Measurements from ENCODE around the gene SLC12A7. TPM values are rescaled to one million over a fixed set of nuclear protein-coding genes. Genes with fewer than 3 reads are reported as not detected.
"Not testable (repeated sequence)": the region's sequence is repeated elsewhere in the genome, so short reads cannot be mapped to it uniquely, and the experiment has no call there.

Gene SLC12A7
- total RNA-seq = 10 to 100 TPM; 28.5 to 42.3 TPM

GRCh38 chr5:1111727-1112289 lies at the start of gene SLC12A7:
Gene SLC12A7, minus strand, starts transcription at chr5:1112063. Its CDS starts 72 bp downstream, at chr5:1111991.
- no peaks in the 10 kb centered on the region for H3K36me3 ChIP-seq
- peak within 1 kb of the TSS; percentile 94 to 95 for H3K27ac ChIP-seq
- no peak for TF ChIP-seq CTCF (IDR thresholded peaks at IDR 0.05)
- DNase-seq (ENCODE audit: low spot score) = no peak
- no peaks in the 10 kb centered on the region for H3K9me3 ChIP-seq
- peak within 1 kb of the TSS; percentile 86 to 93 for H3K4me3 ChIP-seq
- H3K27me3 ChIP-seq = no peaks in the 10 kb centered on the region
- peaks cover 0 to 41% of the 10 kb centered on the region in 2 donors for H3K4me1 ChIP-seq

DNA sequence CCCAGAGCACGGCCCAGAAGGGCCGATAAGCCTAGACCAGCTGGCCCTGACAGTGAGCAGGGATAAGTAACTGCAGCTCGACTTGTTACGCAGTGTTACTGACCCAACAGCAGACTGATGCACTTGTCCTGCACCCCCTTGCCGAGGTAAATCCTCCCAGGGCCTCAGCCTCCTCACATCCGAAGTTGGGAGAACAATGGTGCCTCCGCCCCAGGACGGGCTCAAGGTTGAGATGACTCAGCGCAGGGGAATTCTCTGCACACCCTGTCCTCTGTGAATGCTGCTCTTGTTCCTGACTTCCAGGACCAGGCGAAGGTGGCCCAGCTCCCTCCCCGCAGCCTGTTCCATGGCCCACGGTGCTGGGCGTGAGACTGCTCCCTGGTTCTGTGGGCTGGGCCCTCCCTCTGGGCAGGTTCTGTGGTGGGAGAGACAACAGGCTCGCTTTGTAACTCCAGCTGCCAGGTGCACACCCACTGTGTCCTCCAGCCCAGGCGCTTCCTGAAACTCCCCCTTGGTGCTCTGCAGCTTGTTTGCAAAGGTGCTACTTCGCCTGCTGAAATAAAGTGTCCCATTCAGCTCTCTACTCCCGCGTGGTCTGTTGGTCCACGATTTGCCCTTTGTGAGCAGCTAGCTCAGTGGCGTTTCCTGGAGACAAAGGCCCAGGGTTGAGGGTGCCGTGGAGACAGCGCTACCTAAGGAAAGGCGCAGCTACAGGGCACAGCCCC lies 49.4 kb upstream of the SLC12A7 start:
- peaks cover 0 to 2% of the 10 kb centered on the region in 2 donors for H3K27me3 ChIP-seq
- peaks cover 0 to 12% of the 10 kb centered on the region in 2 donors for H3K4me1 ChIP-seq
- no peak overlapping the region for H3K4me3 ChIP-seq
- no peaks in the 10 kb centered on the region for H3K36me3 ChIP-seq
- no peak for DNase-seq (ENCODE audit: low spot score)
- H3K27ac ChIP-seq = no peak overlapping the region
- no peak for TF ChIP-seq CTCF (IDR thresholded peaks at IDR 0.05)
- peaks cover 0 to 5% of the 10 kb centered on the region in 2 donors for H3K9me3 ChIP-seq

DNA sequence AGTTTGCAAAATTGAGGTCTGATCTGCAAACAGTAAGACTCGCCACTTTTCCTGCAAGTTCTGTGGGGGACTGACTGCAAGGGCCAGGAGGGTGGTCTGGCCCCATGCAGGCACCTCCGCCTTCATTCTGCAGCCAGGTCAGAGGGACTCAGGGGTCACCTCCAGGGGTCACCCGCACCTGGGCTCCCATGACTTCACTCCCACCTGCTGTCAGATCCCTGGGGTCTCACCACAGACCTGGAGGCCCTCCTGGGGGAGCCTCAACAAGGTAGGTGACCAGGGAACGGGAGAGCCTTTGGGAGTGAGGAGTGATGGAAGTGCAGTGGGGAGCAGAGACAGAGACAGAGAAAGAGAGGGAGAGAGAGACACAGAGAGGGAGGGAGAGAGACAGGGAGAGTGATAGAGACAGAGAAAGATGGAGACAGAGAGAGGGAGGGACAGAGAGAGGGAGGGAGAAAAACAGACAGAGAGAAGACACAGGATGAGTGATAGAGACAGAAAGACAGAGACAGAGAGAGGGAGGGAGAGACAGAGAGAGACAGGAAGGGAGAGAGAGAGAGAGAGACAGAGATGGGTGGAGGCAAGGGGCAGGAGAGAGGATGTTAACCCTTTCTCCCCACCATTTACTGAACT lies 48.0 kb upstream of the SLC12A7 start:
- H3K4me3 ChIP-seq = no peak overlapping the region
- peaks cover 0 to 5% of the 10 kb centered on the region in 2 donors for H3K9me3 ChIP-seq
- H3K27me3 ChIP-seq = peaks cover 0 to 16% of the 10 kb centered on the region in 2 donors
- DNase-seq (ENCODE audit: low spot score) = no peak
- no peak overlapping the region for H3K27ac ChIP-seq
- peaks cover 0 to 24% of the 10 kb centered on the region in 2 donors for H3K4me1 ChIP-seq
- H3K36me3 ChIP-seq = no peaks in the 10 kb centered on the region
- TF ChIP-seq CTCF (IDR thresholded peaks at IDR 0.05) = no peak

DNA sequence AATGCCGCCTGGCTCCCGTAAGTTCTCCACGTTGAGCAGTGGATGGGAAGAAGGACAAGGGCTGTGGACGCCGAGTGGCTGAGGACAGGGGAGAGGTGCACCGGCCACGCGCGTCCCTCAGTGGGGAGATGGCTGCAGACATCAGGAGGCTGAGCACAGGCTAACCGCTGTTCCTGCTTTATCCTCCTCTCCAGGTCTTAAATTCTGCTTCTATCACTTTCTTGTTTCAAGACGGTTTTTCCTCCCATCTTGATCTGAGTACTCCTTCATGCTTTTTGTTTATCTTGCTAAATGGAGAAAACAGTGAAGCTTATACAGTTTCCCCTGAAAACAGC lies 47.4 kb upstream of the SLC12A7 start:
- H3K27me3 ChIP-seq = peaks cover 0 to 16% of the 10 kb centered on the region in 2 donors
- no peak overlapping the region for H3K27ac ChIP-seq
- no peak for DNase-seq (ENCODE audit: low spot score)
- no peaks in the 10 kb centered on the region for H3K36me3 ChIP-seq
- H3K4me1 ChIP-seq = peaks cover 0 to 24% of the 10 kb centered on the region in 2 donors
- peaks cover 0 to 5% of the 10 kb centered on the region in 2 donors for H3K9me3 ChIP-seq
- H3K4me3 ChIP-seq = no peak overlapping the region
- no peak for TF ChIP-seq CTCF (IDR thresholded peaks at IDR 0.05)

GRCh38 chr5:1158647-1159340 lies 46.9 kb upstream of the SLC12A7 start:
- H3K4me3 ChIP-seq = no peak overlapping the region
- H3K9me3 ChIP-seq = peaks cover 0 to 5% of the 10 kb centered on the region in 2 donors
- H3K36me3 ChIP-seq = no peaks in the 10 kb centered on the region
- H3K4me1 ChIP-seq = peaks cover 0 to 24% of the 10 kb centered on the region in 2 donors
- no peak for TF ChIP-seq CTCF (IDR thresholded peaks at IDR 0.05)
- H3K27me3 ChIP-seq = peaks cover 0 to 16% of the 10 kb centered on the region in 2 donors
- H3K27ac ChIP-seq = no peak overlapping the region
- no peak for DNase-seq (ENCODE audit: low spot score)

DNA sequence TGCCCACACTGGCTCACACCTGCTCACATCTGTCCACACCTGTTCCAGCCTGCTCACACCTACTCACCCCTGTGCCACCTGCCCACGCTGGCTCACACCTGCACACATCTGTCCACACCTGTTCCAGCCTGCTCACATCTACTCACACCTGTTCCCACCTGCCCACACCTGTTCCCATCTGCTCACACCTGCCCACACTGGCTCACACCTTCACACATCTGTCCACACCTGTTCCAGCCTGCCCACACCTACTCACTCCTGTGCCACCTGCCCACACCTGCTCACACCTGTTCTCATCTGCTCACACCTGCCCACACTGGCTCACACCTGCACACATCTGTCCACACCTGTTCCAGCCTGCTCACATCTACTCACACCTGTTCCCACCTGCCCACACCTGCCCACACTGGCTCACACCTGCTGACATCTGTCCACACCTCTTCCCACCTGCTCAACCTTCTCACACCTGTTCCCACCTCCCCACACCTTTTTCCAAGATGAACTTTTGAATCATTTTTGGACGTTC lies 45.7 kb upstream of the SLC12A7 start:
- Histone ChIP-seq H3K27me3 (peaks cover 0 to 16% of the 10 kb centered on the region in 2 donors), H3K4me1 (peaks cover 0 to 24% of the 10 kb centered on the region in 2 donors)
- not testable (repeated sequence) for DNase-seq (ENCODE audit: low spot score); H3K27ac ChIP-seq; H3K9me3 ChIP-seq; H3K36me3 ChIP-seq; H3K4me3 ChIP-seq
